Measurements from ENCODE around the gene CPT2. TPM values are rescaled to one million over a fixed set of nuclear protein-coding genes. Genes with fewer than 3 reads are reported as not detected.

The CPT2 gene
- total RNA-seq, 1 donor from 2014 or later, result 26.8 TPM

GRCh38 chr1:53220171-53220961, 23.7 kb downstream of the CPT2 start, which contains the start of gene CZIB:
CZIB (minus strand) TSS chr1:53220634; CDS start chr1:53220575, 59 bp downstream.
- Mint-ChIP-seq H3K4me3 (peak within 1 kb of the TSS; percentile 95), H3K27me3 (no peaks in the 10 kb centered on the region), H3K4me1 (ENCODE audit: unreplicated experiment) (peaks cover 17% of the 10 kb centered on the region), H3K9me3 (no peaks in the 10 kb centered on the region), H3K27ac (peak within 1 kb of the TSS; percentile 95), H3K36me3 (peaks cover 5% of the 10 kb centered on the region)
- DNase-seq (ENCODE audit: extremely low spot score, unreplicated experiment), result peak; percentile 95
- TF ChIP-seq CTCF (conservative IDR thresholded peaks at IDR 0.05), result no peak

GRCh38 chr1:53220962-53221286, 24.3 kb downstream of the CPT2 start:
- H3K27ac Mint-ChIP-seq, result peak overlapping the region; percentile 95
- H3K4me3 Mint-ChIP-seq, result peak overlapping the region; percentile 95
- TF ChIP-seq CTCF (conservative IDR thresholded peaks at IDR 0.05), result no peak
- peaks cover 5% of the 10 kb centered on the region for H3K36me3 Mint-ChIP-seq
- DNase-seq (ENCODE audit: extremely low spot score, unreplicated experiment), result no peak
- H3K27me3 Mint-ChIP-seq, result no peaks in the 10 kb centered on the region
- no peaks in the 10 kb centered on the region for H3K9me3 Mint-ChIP-seq
- H3K4me1 Mint-ChIP-seq (ENCODE audit: unreplicated experiment), result peaks cover 17% of the 10 kb centered on the region

GRCh38 chr1:53237638-53238037, 41.0 kb downstream of the CPT2 start:
- no peaks in the 10 kb centered on the region for H3K9me3 Mint-ChIP-seq
- H3K4me3 Mint-ChIP-seq, result peak overlapping the region; percentile 92
- TF ChIP-seq CTCF (conservative IDR thresholded peaks at IDR 0.05), result no peak
- no peak for DNase-seq (ENCODE audit: extremely low spot score, unreplicated experiment)
- peak overlapping the region; percentile 98 for H3K27ac Mint-ChIP-seq
- H3K36me3 Mint-ChIP-seq, result peaks cover 8% of the 10 kb centered on the region
- H3K27me3 Mint-ChIP-seq, result no peaks in the 10 kb centered on the region
- H3K4me1 Mint-ChIP-seq (ENCODE audit: unreplicated experiment), result peaks cover 21% of the 10 kb centered on the region

- TF ChIP-seq CTCF (conservative IDR thresholded peaks at IDR 0.05), result no peak
- Mint-ChIP-seq H3K27me3 (no peaks in the 10 kb centered on the region), H3K9me3 (no peaks in the 10 kb centered on the region), H3K4me1 (ENCODE audit: unreplicated experiment) (peaks cover 21% of the 10 kb centered on the region), H3K36me3 (peaks cover 8% of the 10 kb centered on the region), H3K4me3 (peak within 1 kb of the TSS; percentile 92), H3K27ac (peak within 1 kb of the TSS; percentile 98)
- peak; percentile 97 for DNase-seq (ENCODE audit: extremely low spot score, unreplicated experiment)
Observed at GRCh38 chr1:53238197-53239155, 41.9 kb downstream of the CPT2 start, which contains the start of gene MAGOH. MAGOH (minus strand) TSS chr1:53238518; CDS start chr1:53238448, 70 bp downstream.

GRCh38 chr1:53241828-53242227, 45.2 kb downstream of the CPT2 start:
- DNase-seq (ENCODE audit: extremely low spot score, unreplicated experiment), result no peak
- H3K27ac Mint-ChIP-seq, result no peak overlapping the region
- H3K36me3 Mint-ChIP-seq, result peaks cover 3% of the 10 kb centered on the region
- H3K4me3 Mint-ChIP-seq, result no peak overlapping the region
- peaks cover 16% of the 10 kb centered on the region for H3K4me1 Mint-ChIP-seq (ENCODE audit: unreplicated experiment)
- TF ChIP-seq CTCF (conservative IDR thresholded peaks at IDR 0.05), result no peak
- no peaks in the 10 kb centered on the region for H3K27me3 Mint-ChIP-seq
- no peaks in the 10 kb centered on the region for H3K9me3 Mint-ChIP-seq
